ENCODE measurements around the gene CACNA1C.

The CACNA1C gene

GRCh38 chr12:2401040-2401439, 348.3 kb downstream of the CACNA1C start:
- no peak for DNase-seq

GRCh38 chr12:2402073-2402579, 349.3 kb downstream of the CACNA1C start:
- no peak for DNase-seq

- no peak for DNase-seq
Observed at GRCh38 chr12:2403221-2403976, 350.6 kb downstream of the CACNA1C start.

GRCh38 chr12:2405039-2405438, 352.3 kb downstream of the CACNA1C start:
- DNase-seq, result no peak

GRCh38 chr12:2406903-2407302, 354.1 kb downstream of the CACNA1C start:
- DNase-seq, result no peak

GRCh38 chr12:2408262-2408661, 355.5 kb downstream of the CACNA1C start:
- no peak for DNase-seq

GRCh38 chr12:2409656-2410265, 357.0 kb downstream of the CACNA1C start:
- DNase-seq, result no peak

- DNase-seq, result no peak
Observed at GRCh38 chr12:2410496-2410895, 357.7 kb downstream of the CACNA1C start.

- no peak for DNase-seq
Observed at GRCh38 chr12:2411011-2411410, 358.2 kb downstream of the CACNA1C start.

GRCh38 chr12:2411616-2412304, 359.0 kb downstream of the CACNA1C start:
- no peak for DNase-seq

GRCh38 chr12:2412305-2412643, 359.5 kb downstream of the CACNA1C start:
- DNase-seq, result no peak

GRCh38 chr12:2413301-2413700, 360.5 kb downstream of the CACNA1C start:
- no peak for DNase-seq

GRCh38 chr12:2413999-2414792, 361.4 kb downstream of the CACNA1C start:
- no peak for DNase-seq

- DNase-seq, result no peak
Observed at GRCh38 chr12:2414810-2415567, 362.2 kb downstream of the CACNA1C start.

GRCh38 chr12:2415568-2415944, 362.8 kb downstream of the CACNA1C start:
- DNase-seq, result no peak

- DNase-seq, result no peak
Observed at GRCh38 chr12:2416158-2416557, 363.4 kb downstream of the CACNA1C start.

GRCh38 chr12:2417481-2418160, 364.8 kb downstream of the CACNA1C start:
- no peak for DNase-seq

GRCh38 chr12:2418579-2418978, 365.8 kb downstream of the CACNA1C start:
- DNase-seq, result no peak

GRCh38 chr12:2422591-2422990, 369.8 kb downstream of the CACNA1C start:
- no peak for DNase-seq

GRCh38 chr12:2429032-2429431, 376.2 kb downstream of the CACNA1C start:
- no peak for DNase-seq

- DNase-seq, result no peak
Observed at GRCh38 chr12:2431810-2432209, 379.0 kb downstream of the CACNA1C start.

GRCh38 chr12:2432856-2433255, 380.1 kb downstream of the CACNA1C start:
- no peak for DNase-seq
